Tibial nerve (tissue), 4 donors: ENCODE data around the gene TUFM.

Source experiments
- CTCF ChIP-seq, 5 experiments: fragments of 200-600 bp in 3 of 5; fragments of 450-650 bp in 2 of 5; sonication (generic) in 3 of 5; IDR thresholded peaks; one replicate each; pipeline ENCODE4 v1.5.1; 2016 to 2019; ENCODE audit warnings: antibody characterized with exemption in 5 of 5, mild to moderate bottlenecking in 3 of 5, moderate library complexity in 2 of 5
- EP300 ChIP-seq, 2 donors: sonication (generic); formaldehyde crosslinking; IDR thresholded peaks; one replicate each; pipeline ENCODE4 v1.6.1; 2017; ENCODE audit warnings: antibody characterized with exemption in 2 of 2, mild to moderate bottlenecking in 1 of 2
- POLR2A ChIP-seq, 2 donors: fragments of 450-650 bp; IDR thresholded peaks; one replicate each; pipeline ENCODE4 v1.6.1; 2017; ENCODE audit warnings: antibody characterized with exemption in 2 of 2, mild to moderate bottlenecking in 2 of 2, moderate library complexity in 2 of 2

DNA sequence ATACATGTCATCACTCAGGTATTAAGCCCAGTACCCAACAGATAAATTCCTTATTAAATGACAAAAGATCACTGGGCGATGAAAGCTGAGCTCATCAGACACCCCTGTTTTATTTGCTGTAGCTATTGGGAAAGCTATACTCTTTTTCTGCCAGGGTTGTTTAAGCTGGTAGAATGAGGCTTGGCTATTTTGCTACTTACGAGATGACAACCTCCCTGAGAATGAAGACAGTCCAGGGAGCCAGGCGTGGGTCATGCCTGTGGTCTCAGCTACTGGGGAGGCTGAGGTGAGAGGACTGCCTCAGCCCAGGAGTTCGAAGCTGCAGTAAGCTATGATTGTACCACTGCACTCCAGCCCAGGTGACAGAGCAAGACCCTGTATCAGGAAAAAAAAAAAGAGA is 13.2 kb upstream of the TUFM start:
- TF ChIP-seq CTCF (IDR thresholded peaks at IDR 0.05) (no peak), POLR2A (IDR thresholded peaks at IDR 0.05) (no peak), EP300 (IDR thresholded peaks at IDR 0.05) (no peak)
